ENCODE results near the gene ASPM.

DNA sequence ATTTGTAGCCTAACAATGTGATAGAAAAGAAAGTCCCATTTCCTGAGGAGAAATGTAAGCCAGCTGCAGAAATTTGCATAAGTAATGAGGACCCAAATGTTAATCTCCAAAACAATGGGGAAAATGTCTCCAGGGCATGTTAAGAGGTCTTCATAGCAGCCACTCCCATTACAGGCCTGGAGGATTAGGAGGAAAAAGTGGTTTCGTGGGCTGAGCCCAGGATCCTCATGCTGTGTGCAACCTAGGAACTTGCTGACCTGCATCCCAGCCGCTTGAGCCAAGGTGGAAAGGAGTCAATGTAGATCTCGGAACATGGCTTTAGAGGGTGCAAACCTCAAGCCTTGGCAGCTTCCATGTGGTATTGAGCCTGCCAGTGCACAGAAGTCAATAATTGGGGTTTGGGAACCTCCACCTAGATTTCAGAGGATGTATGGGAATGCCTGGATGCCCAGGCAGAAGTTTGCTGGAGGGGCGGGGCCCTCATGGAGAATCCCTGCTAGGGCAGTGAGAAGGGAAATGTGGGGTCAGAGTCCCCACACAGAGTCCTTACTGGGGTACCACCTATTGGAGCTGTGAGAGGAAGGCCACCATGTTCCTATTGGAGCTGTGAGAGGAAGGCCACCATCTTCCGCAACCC lies 65.2 kb downstream of the ASPM start:
- no peak for TF ChIP-seq HDAC1 (IDR thresholded peaks at IDR 0.05)
- TF ChIP-seq, protein P1, sequence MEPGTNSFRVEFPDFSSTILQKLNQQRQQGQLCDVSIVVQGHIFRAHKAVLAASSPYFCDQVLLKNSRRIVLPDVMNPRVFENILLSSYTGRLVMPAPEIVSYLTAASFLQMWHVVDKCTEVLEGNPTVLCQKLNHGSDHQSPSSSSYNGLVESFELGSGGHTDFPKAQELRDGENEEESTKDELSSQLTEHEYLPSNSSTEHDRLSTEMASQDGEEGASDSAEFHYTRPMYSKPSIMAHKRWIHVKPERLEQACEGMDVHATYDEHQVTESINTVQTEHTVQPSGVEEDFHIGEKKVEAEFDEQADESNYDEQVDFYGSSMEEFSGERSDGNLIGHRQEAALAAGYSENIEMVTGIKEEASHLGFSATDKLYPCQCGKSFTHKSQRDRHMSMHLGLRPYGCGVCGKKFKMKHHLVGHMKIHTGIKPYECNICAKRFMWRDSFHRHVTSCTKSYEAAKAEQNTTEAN (CRISPR knock-in tag; IDR thresholded peaks at IDR 0.05) = no peak
- TF ChIP-seq MAZ (CRISPR knock-in tag; conservative IDR thresholded peaks at IDR 0.05 in 1 of 2, IDR thresholded peaks at IDR 0.05 in 1 of 2) = no peak
- TF ChIP-seq, protein P2, sequence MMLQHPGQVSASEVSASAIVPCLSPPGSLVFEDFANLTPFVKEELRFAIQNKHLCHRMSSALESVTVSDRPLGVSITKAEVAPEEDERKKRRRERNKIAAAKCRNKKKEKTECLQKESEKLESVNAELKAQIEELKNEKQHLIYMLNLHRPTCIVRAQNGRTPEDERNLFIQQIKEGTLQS (IDR thresholded peaks at IDR 0.05) = no peak
- TF ChIP-seq, protein P2 (CRISPR knock-in tag; conservative IDR thresholded peaks at IDR 0.05) = no peak
- TF ChIP-seq ZNF444 (CRISPR knock-in tag; IDR thresholded peaks at IDR 0.05) = no peak
- TF ChIP-seq NCOA2 (IDR thresholded peaks at IDR 0.05; ENCODE audit: partially characterized antibody in 2 of 2) = no peak
- TF ChIP-seq ATF1 (CRISPR knock-in tag; IDR thresholded peaks at IDR 0.05) = no peak
- TF ChIP-seq ATF1 (tag; IDR thresholded peaks at IDR 0.05) = no peak
- no peak for TF ChIP-seq NRF1 (conservative IDR thresholded peaks at IDR 0.05 in 1 of 2, IDR thresholded peaks at IDR 0.05 in 1 of 2)
- no peak for TF ChIP-seq FOSL1 (tag; conservative IDR thresholded peaks at IDR 0.05)
- TF ChIP-seq TCF7 (IDR thresholded peaks at IDR 0.05; ENCODE audit: borderline replicate concordance) = no peak
- no peak for TF ChIP-seq EP300 (IDR thresholded peaks at IDR 0.05; ENCODE audit: low read length)
- TF ChIP-seq, protein P3, sequence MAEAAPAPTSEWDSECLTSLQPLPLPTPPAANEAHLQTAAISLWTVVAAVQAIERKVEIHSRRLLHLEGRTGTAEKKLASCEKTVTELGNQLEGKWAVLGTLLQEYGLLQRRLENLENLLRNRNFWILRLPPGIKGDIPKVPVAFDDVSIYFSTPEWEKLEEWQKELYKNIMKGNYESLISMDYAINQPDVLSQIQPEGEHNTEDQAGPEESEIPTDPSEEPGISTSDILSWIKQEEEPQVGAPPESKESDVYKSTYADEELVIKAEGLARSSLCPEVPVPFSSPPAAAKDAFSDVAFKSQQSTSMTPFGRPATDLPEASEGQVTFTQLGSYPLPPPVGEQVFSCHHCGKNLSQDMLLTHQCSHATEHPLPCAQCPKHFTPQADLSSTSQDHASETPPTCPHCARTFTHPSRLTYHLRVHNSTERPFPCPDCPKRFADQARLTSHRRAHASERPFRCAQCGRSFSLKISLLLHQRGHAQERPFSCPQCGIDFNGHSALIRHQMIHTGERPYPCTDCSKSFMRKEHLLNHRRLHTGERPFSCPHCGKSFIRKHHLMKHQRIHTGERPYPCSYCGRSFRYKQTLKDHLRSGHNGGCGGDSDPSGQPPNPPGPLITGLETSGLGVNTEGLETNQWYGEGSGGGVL (CRISPR knock-in tag; IDR thresholded peaks at IDR 0.05) = no peak
- TF ChIP-seq RBM39 (optimal IDR thresholded peaks at IDR 0.05; ENCODE audit: low read depth, low read length) = no peak
